HepG2 (cell line): Measurements from ENCODE around the gene ERF.

Source experiments
- CHCHD3 ChIP-seq: sonication (generic); formaldehyde crosslinking; IDR thresholded peaks from 2 replicates; pipeline ENCODE4 v1.8.0; 2022; ENCODE audit warnings: mild to moderate bottlenecking, missing genetic modification reagents, moderate library complexity
- EEA1 ChIP-seq: sonication (generic); formaldehyde crosslinking; IDR thresholded peaks from 2 replicates; pipeline ENCODE4 v1.5.1; 2020; ENCODE audit warnings: mild to moderate bottlenecking, missing genetic modification reagents, borderline replicate concordance
- GABPB1 ChIP-seq: IDR thresholded peaks from 2 replicates; pipeline ENCODE4 v1.6.1; 2016; ENCODE audit warnings: mild to moderate bottlenecking, missing genetic modification reagents, moderate library complexity, missing compliant biosample characterization
- POLR2AphosphoS5 ChIP-seq: IDR thresholded peaks from 2 replicates; pipeline ENCODE4 v1.6.1; 2012; ENCODE audit warnings: low read depth, low read length
- REXO4 ChIP-seq: sonication (generic); formaldehyde crosslinking; IDR thresholded peaks from 2 replicates; pipeline ENCODE4 v1.8.0; 2022; ENCODE audit warnings: missing genetic modification reagents, mild to moderate bottlenecking, borderline replicate concordance
- SMC3 ChIP-seq: IDR thresholded peaks from 2 replicates; pipeline ENCODE4 v1.6.1; 2011; ENCODE audit warnings: low read length, improper control_type of control experiment
- SUZ12 ChIP-seq: fragments of 150-350 bp; IDR thresholded peaks from 2 replicates; pipeline ENCODE4 v1.6.1; 2014; ENCODE audit warnings: low read depth, low read length
- ZNF660 ChIP-seq: sonication (generic); formaldehyde crosslinking; IDR thresholded peaks from 2 replicates; pipeline ENCODE4 v1.5.1; 2020; ENCODE audit warnings: mild to moderate bottlenecking, low read depth, missing genetic modification reagents, borderline replicate concordance
- TF ChIP-seq, protein P1 (sequence below): sonication (generic); formaldehyde crosslinking; conservative IDR thresholded peaks from 2 replicates; pipeline ENCODE4 v1.4.0; 2020; ENCODE audit warnings: mild to moderate bottlenecking, missing genetic modification reagents, moderate library complexity
- TF ChIP-seq, protein P2 (sequence below): sonication (generic); formaldehyde crosslinking; IDR thresholded peaks from 2 replicates; pipeline ENCODE4 v1.4.0; 2020; ENCODE audit warnings: mild to moderate bottlenecking, missing genetic modification reagents
- TF ChIP-seq, protein P3 (sequence below): sonication (generic); formaldehyde crosslinking; IDR thresholded peaks from 2 replicates; pipeline ENCODE4 v1.4.0; 2020; ENCODE audit warnings: missing genetic modification reagents
- TF ChIP-seq, protein P4 (sequence below): sonication (generic); formaldehyde crosslinking; IDR thresholded peaks from 2 replicates; pipeline ENCODE4 v1.5.0; 2020; ENCODE audit warnings: mild to moderate bottlenecking, missing genetic modification reagents, moderate library complexity

DNA sequence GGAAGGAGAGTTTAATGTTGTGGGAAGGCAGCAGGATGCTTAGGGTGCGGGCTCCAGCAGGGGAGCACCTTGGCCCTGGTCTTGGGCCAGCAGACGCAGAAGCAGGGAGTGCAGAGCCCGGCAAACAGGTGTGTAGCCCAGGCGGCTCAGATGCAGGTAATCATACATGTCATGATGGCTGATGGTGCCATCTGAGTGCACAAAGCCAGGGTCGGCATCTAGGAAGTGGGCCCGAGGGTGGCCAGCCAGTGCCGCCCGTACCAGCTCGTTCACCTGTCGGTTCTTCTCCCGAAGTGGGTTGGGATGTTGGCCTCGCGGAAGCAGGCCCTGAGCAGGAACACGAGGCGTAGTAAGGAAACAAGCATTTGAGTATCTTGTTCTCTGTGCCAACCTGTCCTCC lies 42.1 kb upstream of the ERF start:
- TF ChIP-seq, protein P1, sequence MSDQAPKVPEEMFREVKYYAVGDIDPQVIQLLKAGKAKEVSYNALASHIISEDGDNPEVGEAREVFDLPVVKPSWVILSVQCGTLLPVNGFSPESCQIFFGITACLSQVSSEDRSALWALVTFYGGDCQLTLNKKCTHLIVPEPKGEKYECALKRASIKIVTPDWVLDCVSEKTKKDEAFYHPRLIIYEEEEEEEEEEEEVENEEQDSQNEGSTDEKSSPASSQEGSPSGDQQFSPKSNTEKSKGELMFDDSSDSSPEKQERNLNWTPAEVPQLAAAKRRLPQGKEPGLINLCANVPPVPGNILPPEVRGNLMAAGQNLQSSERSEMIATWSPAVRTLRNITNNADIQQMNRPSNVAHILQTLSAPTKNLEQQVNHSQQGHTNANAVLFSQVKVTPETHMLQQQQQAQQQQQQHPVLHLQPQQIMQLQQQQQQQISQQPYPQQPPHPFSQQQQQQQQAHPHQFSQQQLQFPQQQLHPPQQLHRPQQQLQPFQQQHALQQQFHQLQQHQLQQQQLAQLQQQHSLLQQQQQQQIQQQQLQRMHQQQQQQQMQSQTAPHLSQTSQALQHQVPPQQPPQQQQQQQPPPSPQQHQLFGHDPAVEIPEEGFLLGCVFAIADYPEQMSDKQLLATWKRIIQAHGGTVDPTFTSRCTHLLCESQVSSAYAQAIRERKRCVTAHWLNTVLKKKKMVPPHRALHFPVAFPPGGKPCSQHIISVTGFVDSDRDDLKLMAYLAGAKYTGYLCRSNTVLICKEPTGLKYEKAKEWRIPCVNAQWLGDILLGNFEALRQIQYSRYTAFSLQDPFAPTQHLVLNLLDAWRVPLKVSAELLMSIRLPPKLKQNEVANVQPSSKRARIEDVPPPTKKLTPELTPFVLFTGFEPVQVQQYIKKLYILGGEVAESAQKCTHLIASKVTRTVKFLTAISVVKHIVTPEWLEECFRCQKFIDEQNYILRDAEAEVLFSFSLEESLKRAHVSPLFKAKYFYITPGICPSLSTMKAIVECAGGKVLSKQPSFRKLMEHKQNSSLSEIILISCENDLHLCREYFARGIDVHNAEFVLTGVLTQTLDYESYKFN (CRISPR knock-in tag), result no peak
- TF ChIP-seq ZNF660 (CRISPR knock-in tag), result no peak
- TF ChIP-seq EEA1 (CRISPR knock-in tag), result no peak
- no peak for TF ChIP-seq REXO4
- TF ChIP-seq CHCHD3 (CRISPR knock-in tag), result no peak
- TF ChIP-seq SUZ12, result no peak
- no peak for TF ChIP-seq GABPB1 (CRISPR knock-in tag)
- no peak for TF ChIP-seq SMC3
- no peak for TF ChIP-seq POLR2AphosphoS5
- TF ChIP-seq, protein P2, sequence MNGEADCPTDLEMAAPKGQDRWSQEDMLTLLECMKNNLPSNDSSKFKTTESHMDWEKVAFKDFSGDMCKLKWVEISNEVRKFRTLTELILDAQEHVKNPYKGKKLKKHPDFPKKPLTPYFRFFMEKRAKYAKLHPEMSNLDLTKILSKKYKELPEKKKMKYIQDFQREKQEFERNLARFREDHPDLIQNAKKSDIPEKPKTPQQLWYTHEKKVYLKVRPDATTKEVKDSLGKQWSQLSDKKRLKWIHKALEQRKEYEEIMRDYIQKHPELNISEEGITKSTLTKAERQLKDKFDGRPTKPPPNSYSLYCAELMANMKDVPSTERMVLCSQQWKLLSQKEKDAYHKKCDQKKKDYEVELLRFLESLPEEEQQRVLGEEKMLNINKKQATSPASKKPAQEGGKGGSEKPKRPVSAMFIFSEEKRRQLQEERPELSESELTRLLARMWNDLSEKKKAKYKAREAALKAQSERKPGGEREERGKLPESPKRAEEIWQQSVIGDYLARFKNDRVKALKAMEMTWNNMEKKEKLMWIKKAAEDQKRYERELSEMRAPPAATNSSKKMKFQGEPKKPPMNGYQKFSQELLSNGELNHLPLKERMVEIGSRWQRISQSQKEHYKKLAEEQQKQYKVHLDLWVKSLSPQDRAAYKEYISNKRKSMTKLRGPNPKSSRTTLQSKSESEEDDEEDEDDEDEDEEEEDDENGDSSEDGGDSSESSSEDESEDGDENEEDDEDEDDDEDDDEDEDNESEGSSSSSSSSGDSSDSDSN (CRISPR knock-in tag), result no peak
- TF ChIP-seq, protein P3, sequence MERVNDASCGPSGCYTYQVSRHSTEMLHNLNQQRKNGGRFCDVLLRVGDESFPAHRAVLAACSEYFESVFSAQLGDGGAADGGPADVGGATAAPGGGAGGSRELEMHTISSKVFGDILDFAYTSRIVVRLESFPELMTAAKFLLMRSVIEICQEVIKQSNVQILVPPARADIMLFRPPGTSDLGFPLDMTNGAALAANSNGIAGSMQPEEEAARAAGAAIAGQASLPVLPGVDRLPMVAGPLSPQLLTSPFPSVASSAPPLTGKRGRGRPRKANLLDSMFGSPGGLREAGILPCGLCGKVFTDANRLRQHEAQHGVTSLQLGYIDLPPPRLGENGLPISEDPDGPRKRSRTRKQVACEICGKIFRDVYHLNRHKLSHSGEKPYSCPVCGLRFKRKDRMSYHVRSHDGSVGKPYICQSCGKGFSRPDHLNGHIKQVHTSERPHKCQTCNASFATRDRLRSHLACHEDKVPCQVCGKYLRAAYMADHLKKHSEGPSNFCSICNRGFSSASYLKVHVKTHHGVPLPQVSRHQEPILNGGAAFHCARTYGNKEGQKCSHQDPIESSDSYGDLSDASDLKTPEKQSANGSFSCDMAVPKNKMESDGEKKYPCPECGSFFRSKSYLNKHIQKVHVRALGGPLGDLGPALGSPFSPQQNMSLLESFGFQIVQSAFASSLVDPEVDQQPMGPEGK, result no peak
- TF ChIP-seq, protein P4, sequence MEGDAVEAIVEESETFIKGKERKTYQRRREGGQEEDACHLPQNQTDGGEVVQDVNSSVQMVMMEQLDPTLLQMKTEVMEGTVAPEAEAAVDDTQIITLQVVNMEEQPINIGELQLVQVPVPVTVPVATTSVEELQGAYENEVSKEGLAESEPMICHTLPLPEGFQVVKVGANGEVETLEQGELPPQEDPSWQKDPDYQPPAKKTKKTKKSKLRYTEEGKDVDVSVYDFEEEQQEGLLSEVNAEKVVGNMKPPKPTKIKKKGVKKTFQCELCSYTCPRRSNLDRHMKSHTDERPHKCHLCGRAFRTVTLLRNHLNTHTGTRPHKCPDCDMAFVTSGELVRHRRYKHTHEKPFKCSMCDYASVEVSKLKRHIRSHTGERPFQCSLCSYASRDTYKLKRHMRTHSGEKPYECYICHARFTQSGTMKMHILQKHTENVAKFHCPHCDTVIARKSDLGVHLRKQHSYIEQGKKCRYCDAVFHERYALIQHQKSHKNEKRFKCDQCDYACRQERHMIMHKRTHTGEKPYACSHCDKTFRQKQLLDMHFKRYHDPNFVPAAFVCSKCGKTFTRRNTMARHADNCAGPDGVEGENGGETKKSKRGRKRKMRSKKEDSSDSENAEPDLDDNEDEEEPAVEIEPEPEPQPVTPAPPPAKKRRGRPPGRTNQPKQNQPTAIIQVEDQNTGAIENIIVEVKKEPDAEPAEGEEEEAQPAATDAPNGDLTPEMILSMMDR (CRISPR knock-in tag), result no peak
